Fibroblast of skin of abdomen (primary cell): ENCODE measurements around the gene GSN.
A peak's percentile ranks its signal among the peaks of the same experiment; 100 is the strongest.

Experiments used
- DNase-seq: peaks from one replicate; pipeline ENCODE4 v3.0.0-alpha.2; 2013

GSN gene

GRCh38 chr9:121353241-121354061, 85.5 kb downstream of the GSN start:
- no peak for DNase-seq

DNA sequence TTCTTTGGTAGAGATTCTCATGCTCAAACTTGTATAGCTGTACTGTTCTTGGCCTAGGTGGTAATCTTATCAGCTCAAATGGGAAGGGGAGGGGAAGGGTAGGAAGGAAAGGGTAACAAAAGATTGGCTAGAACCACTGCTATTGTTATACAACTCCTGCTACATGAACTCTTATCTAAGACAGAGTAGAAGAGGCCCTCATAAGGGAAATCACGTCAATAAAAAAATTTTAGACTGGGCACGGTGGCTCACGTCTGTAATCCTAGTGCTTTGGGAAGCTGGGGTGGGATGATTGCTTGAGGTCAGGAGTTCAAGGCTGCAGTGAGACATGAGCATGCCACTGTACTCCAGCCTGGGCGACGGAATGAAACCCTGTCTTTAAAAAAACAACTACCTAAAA, 86.2 kb downstream of the GSN start:
- no peak for DNase-seq

- DNase-seq, result no peak
Measured at GRCh38 chr9:121354762-121355161, 86.8 kb downstream of the GSN start.

DNA sequence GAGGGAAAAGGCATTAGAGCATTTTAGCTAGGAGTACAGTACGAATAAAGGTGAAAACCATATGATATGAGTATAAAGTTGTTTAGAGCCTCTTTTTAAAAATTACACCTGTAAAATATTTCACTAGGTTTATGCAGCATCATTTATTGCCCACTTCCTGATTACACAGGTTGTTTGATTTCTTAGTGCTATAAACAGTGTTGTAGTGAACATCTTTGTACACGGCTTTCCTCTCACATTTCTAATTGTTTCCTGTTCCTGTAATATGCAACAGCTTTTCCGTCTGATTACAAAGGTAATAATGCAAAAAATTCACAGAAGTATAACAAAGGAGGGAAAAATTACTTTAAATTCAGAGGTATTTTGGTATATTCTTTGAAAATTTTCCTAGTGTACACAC, 89.0 kb downstream of the GSN start:
- no peak for DNase-seq

GRCh38 chr9:121358751-121359150, 90.8 kb downstream of the GSN start:
- DNase-seq, result no peak

- no peak for DNase-seq
Measured at GRCh38 chr9:121359351-121360294, 91.7 kb downstream of the GSN start.

DNA sequence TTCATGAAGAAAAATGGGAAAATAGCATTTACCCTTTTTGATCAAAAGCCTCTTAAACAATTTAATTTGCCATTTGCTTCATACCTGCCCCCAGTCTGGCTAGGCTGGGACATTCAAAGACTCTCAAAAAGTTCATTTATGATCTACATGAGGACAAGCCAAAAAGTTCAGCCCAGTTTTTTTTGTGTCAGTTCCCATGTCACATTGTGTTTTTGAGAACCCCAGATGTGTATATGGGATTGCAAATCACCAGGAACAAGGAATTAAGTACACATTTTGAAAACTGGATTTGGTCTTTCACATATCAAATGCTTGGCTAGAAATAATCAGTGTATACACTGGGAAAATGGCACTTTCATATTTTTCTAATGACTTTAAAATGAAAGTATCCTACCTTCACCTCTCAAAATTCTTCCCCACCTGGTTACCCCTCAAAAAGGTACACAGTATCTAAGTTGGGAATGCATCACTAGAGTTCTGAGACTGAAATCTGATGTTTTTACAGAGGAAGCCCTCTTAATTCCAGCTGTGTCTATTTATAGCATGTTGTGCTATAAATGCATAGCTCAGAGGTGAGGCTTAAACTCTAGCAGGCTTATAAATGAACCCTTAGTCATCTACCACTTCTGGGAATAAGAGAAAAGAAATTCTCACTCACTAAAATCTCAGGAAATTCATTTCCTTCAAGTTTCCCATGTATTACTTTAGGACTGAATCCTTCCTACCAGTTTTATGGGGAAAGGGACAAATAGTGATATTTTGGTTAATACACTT, 92.8 kb downstream of the GSN start:
- DNase-seq, result peak; percentile 81

GRCh38 chr9:121362813-121363621, 95.1 kb downstream of the GSN start:
- peak; percentile 91 for DNase-seq

GRCh38 chr9:121363622-121363961, 95.6 kb downstream of the GSN start:
- DNase-seq, result no peak

GRCh38 chr9:121364077-121364476, 96.1 kb downstream of the GSN start:
- DNase-seq, result no peak

DNA sequence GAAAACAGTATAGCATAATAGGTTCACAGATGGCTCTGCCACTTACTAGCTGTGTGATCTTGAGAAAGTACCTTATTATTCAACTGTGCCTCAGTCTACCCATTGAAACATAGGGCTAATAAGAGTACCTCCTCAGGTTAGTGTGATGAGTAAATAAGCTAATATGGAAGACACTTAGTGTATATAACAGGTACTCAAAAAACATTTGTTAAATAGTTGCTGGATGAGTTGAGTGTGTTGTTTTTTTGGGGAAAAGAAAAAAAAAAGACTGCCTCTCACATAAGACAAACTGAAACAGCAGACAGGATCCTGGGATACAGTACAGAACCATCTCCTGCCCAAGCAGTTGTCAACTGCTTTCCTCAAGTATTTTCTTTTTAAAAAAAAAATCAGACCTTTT, 96.9 kb downstream of the GSN start:
- no peak for DNase-seq

DNA sequence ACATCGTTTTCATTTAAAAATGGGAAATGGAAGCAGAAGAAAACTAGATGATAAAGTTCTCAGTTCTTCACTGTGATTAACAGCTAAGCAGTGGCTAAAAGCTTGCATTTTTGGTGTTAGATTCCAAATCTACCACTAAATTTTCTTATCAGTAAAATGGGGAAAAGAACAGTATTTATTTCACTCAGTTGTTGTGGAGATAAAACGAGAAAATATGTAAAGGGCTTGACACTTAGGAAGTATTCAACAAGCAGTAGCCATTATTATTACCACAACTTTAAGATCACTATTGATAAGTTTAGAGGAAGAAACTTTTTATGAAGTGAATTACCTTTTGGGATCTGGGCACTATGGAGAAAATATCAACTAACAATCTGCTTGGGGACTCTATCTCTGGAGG, 97.6 kb downstream of the GSN start:
- no peak for DNase-seq

DNA sequence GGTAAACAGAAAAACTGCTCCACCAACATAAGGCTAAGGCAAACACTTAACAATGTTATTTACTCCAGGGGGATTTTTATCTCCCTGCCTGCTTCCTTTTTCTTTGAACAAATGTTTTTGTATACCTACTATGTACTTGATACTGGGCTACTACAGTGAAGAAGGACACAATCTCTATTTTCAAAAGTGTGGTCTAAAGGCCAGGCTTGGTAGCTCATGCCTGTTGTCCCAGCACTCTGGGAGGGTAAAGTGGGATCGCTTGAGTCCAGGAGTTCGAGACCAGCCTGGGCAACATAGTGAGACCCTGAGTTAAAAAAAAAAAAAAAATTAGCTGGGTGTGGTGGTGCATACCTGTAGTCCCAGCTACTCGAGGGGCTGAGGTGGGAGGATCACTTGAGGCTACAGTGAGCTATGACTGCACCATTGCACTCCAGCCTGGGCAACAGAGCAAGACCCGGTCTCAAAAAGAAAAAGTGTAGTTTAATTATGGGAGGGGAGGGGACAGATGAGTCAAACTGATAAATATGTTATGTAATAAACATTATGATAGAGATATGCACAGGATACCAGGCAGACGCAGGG, 98.7 kb downstream of the GSN start:
- no peak for DNase-seq

GRCh38 chr9:121367306-121368137, 99.6 kb downstream of the GSN start:
- peak; percentile 43 for DNase-seq

DNA sequence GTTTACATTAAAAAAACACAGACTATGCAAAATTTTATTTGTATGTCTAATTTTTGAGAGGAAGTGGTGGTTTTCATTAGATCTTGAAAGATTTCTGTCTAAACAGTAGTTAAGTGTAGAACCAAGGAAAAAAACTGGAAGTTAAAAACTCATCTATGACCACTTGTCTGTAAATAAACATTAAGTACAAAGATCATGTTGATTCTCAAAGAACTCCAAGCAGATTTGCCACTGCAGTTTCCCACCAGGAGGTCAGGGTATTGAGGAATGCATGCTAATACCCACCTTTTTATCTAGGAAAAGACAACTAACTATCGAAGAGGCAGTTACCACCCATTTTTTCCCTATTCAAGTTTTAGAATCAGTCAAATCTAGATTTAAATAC, 100.2 kb downstream of the GSN start:
- DNase-seq, result no peak

DNA sequence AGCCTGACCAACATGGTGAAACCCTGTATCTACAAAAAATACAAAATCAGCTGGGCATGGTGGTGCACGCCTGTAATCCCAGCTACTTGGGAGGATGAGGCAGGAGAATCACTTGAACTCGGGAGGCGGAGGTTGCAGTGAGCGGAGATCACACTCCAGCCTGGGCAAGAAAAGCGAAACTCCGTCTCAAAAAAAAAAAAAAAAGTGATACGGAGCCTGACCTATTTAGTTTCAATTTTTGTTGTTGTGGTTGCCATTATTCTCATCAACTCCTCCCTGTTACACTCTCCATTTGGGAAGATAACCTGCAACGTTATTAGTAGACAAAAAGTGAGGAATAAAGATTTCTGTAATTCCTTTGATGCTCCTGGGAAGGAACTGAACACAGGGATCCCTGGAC, 100.8 kb downstream of the GSN start:
- DNase-seq, result no peak

GRCh38 chr9:121369595-121370265, 101.8 kb downstream of the GSN start, which contains the start of gene STOM:
TSS of gene STOM (minus strand) at chr9:121370250. CDS start at chr9:121370187, 63 bp downstream.
- peak; percentile 80 for DNase-seq

DNA sequence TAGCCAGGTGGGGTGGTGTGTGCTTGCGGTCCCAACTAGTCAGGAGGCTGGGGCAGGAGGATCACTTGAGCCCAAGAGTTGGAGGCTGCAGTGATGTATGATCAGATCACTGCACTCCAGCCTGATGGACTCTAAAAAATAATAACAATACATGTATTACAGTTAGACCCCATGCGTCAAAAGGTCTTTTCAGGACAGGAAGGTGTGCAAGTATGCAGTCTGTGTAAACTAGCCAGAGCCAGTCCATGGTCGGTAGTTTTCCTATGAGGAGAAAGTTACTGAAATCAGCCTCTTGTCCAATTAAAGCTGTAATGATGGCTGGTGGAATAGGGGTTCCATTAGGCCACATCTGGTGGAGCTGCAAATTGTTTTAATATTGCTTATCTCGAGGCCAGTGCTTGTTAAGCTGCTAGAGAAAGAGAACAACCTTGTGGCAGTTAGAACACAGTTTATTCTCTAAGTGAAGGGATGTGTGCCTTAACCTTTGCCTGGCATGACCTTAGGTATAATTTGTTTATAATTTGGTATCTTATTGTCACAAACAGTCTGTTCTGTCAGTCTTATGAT, 103.6 kb downstream of the GSN start:
- no peak for DNase-seq

GRCh38 chr9:121372239-121373010, 104.5 kb downstream of the GSN start:
- DNase-seq, result no peak
